OCI-LY1 (cell line): Measurements from ENCODE around the gene PACRG.

Source experiments
- EZH2 ChIP-seq: fragments of 200-600 bp; sonication (generic), shearing (Covaris generic); IDR thresholded peaks from 2 replicates; pipeline ENCODE4 v1.8.0; 2017; ENCODE audit warnings: borderline replicate concordance, mixed run types, mild to moderate bottlenecking, antibody characterized with exemption, low read length, moderate library complexity, mixed read lengths
- TF ChIP-seq, protein P1 (sequence below): fragments of 200-600 bp; sonication (generic), shearing (Covaris generic); IDR thresholded peaks from 2 replicates; pipeline ENCODE4 v1.5.1; 2017; ENCODE audit warnings: mild to moderate bottlenecking, antibody characterized with exemption, low read length, moderate library complexity, mixed read lengths

DNA sequence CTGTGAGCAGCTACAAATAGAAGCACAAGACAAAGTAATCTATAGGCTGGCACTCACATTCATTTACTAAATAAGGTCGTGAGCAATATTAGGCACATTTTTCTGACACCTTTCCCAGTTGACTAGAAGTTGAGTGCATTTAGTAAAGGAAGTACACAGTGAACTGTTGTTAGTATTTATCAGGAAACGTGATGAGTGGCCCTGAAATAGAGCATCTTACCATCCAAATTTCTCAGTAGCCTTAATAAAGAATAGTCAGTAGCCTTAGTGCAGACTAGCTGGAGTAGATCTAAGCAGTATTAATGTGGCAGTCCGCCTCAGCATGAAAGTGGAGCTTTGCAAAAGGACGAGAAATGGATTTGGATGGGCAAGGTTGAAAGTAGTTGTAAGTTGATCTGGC lies 481.2 kb downstream of the PACRG start:
- TF ChIP-seq, protein P1, sequence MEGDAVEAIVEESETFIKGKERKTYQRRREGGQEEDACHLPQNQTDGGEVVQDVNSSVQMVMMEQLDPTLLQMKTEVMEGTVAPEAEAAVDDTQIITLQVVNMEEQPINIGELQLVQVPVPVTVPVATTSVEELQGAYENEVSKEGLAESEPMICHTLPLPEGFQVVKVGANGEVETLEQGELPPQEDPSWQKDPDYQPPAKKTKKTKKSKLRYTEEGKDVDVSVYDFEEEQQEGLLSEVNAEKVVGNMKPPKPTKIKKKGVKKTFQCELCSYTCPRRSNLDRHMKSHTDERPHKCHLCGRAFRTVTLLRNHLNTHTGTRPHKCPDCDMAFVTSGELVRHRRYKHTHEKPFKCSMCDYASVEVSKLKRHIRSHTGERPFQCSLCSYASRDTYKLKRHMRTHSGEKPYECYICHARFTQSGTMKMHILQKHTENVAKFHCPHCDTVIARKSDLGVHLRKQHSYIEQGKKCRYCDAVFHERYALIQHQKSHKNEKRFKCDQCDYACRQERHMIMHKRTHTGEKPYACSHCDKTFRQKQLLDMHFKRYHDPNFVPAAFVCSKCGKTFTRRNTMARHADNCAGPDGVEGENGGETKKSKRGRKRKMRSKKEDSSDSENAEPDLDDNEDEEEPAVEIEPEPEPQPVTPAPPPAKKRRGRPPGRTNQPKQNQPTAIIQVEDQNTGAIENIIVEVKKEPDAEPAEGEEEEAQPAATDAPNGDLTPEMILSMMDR, result no peak
- no peak for TF ChIP-seq EZH2
